OCI-LY1 (cell line): ENCODE measurements around the gene C10orf67.

Source experiments
- H2AFZ ChIP-seq: fragments of 200-600 bp; sonication (generic), shearing (Covaris generic); 2 replicates; pipeline ENCODE4 v1.6.0; 2014; ENCODE audit warnings: antibody characterized with exemption, mild to moderate bottlenecking, low read length
- H3F3A ChIP-seq: fragments of 200-600 bp; sonication (generic), shearing (Covaris generic); 2 replicates; pipeline ENCODE4 v1.6.0; 2014; ENCODE audit warnings: mild to moderate bottlenecking, antibody characterized with exemption, low read length, moderate library complexity; ENCODE audit not compliant: insufficient read depth
- H3K27ac ChIP-seq: fragments of 200-600 bp; sonication (generic); 2 replicates; pipeline ENCODE4 v1.5.1; 2014; ENCODE audit warnings: low read length, mixed run types, mild to moderate bottlenecking, low read depth; ENCODE audit not compliant: poor library complexity, severe bottlenecking
- H3K27me3 ChIP-seq: fragments of 200-600 bp; sonication (generic); 2 replicates; pipeline ENCODE4 v1.6.0; 2014; ENCODE audit warnings: antibody characterized with exemption, mild to moderate bottlenecking, low read length, moderate library complexity; ENCODE audit not compliant: insufficient read depth
- H3K36me3 ChIP-seq: fragments of 200-600 bp; sonication (generic); 2 replicates; pipeline ENCODE4 v1.6.1; 2014; ENCODE audit warnings: mild to moderate bottlenecking, antibody characterized with exemption, low read length, moderate library complexity, mixed read lengths; ENCODE audit not compliant: insufficient read depth
- H3K4me1 ChIP-seq: fragments of 200-600 bp; sonication (generic); 2 replicates; pipeline ENCODE4 v1.5.1; 2014; ENCODE audit warnings: mild to moderate bottlenecking, low read length, moderate library complexity; ENCODE audit not compliant: insufficient read depth, severe bottlenecking
- H3K4me2 ChIP-seq: fragments of 200-600 bp; sonication (generic), shearing (Covaris generic); 2 replicates; pipeline ENCODE4 v1.6.1; 2014; ENCODE audit warnings: low read length
- H3K4me3 ChIP-seq: fragments of 200-600 bp; sonication (generic); 2 replicates; pipeline ENCODE4 v1.5.1; 2014; ENCODE audit warnings: low read length, low read depth, mild to moderate bottlenecking, mixed read lengths; ENCODE audit not compliant: poor library complexity, severe bottlenecking
- H3K79me2 ChIP-seq: fragments of 200-600 bp; shearing (Covaris generic); 2 replicates; pipeline ENCODE4 v1.6.1; 2016; ENCODE audit warnings: mixed run types, low read length, mixed read lengths; ENCODE audit not compliant: insufficient read depth
- H3K9ac ChIP-seq: fragments of 200-600 bp; sonication (generic), shearing (Covaris generic); 2 replicates; pipeline ENCODE4 v1.6.1; 2014; ENCODE audit warnings: mild to moderate bottlenecking, low read length, mixed read lengths
- H3K9me2 ChIP-seq: fragments of 200-600 bp; sonication (generic), shearing (Covaris generic); 2 replicates; pipeline ENCODE4 v1.6.1; 2014; ENCODE audit warnings: low read depth, mild to moderate bottlenecking, low read length, mixed read lengths
- H3K9me3 ChIP-seq: fragments of 200-600 bp; shearing (Covaris generic); 2 replicates; pipeline ENCODE4 v1.6.1; 2014; ENCODE audit warnings: low read length, mixed read lengths
- H4K20me1 ChIP-seq: fragments of 200-600 bp; sonication (generic), shearing (Covaris generic); 2 replicates; pipeline ENCODE4 v1.6.0; 2016; ENCODE audit warnings: mild to moderate bottlenecking, low read length; ENCODE audit not compliant: insufficient read depth
- CTCF ChIP-seq: fragments of 200-600 bp; sonication (generic), shearing (Covaris generic); IDR thresholded peaks from 2 replicates; pipeline ENCODE4 v1.5.1; 2017; ENCODE audit warnings: mild to moderate bottlenecking, antibody characterized with exemption, low read length, moderate library complexity, mixed read lengths
- EZH2 ChIP-seq: fragments of 200-600 bp; sonication (generic), shearing (Covaris generic); IDR thresholded peaks from 2 replicates; pipeline ENCODE4 v1.8.0; 2017; ENCODE audit warnings: borderline replicate concordance, mixed run types, mild to moderate bottlenecking, antibody characterized with exemption, low read length, moderate library complexity, mixed read lengths

C10orf67 gene

GRCh38 chr10:23157239-23157681 lies 187.3 kb downstream of the C10orf67 start:
- no peaks in the 10 kb centered on the region for H3F3A ChIP-seq
- no peaks in the 10 kb centered on the region for H3K27me3 ChIP-seq
- no peaks in the 10 kb centered on the region for H4K20me1 ChIP-seq
- TF ChIP-seq EZH2 (no peak), CTCF (no peak)
- no peak overlapping the region for H3K27ac ChIP-seq
- no peaks in the 10 kb centered on the region for H3K36me3 ChIP-seq
- no peaks in the 10 kb centered on the region for H3K79me2 ChIP-seq
- H3K4me2 ChIP-seq: no peak overlapping the region
- no peaks in the 10 kb centered on the region for H3K9me2 ChIP-seq
- no peaks in the 10 kb centered on the region for H3K4me1 ChIP-seq
- H3K9me3 ChIP-seq: no peaks in the 10 kb centered on the region
- no peak overlapping the region for H3K4me3 ChIP-seq
- no peak overlapping the region for H3K9ac ChIP-seq
- H2AFZ ChIP-seq: no peak overlapping the region

GRCh38 chr10:23156447-23157150 lies 188.0 kb downstream of the C10orf67 start:
- Histone ChIP-seq H3K79me2 (no peaks in the 10 kb centered on the region), H3K27me3 (no peaks in the 10 kb centered on the region), H3F3A (no peaks in the 10 kb centered on the region), H3K4me1 (no peaks in the 10 kb centered on the region), H2AFZ (no peak overlapping the region), H4K20me1 (no peaks in the 10 kb centered on the region), H3K36me3 (no peaks in the 10 kb centered on the region), H3K27ac (no peak overlapping the region), H3K4me2 (no peak overlapping the region), H3K4me3 (no peak overlapping the region), H3K9me3 (no peaks in the 10 kb centered on the region), H3K9ac (no peak overlapping the region), H3K9me2 (no peaks in the 10 kb centered on the region)
- no peak for TF ChIP-seq CTCF

- Histone ChIP-seq H3K9ac (no peak overlapping the region), H3K27ac (no peak overlapping the region), H3K27me3 (no peaks in the 10 kb centered on the region), H3K4me2 (no peak overlapping the region), H3K9me2 (no peaks in the 10 kb centered on the region), H3F3A (no peaks in the 10 kb centered on the region), H3K79me2 (no peaks in the 10 kb centered on the region), H2AFZ (no peak overlapping the region), H3K4me1 (no peaks in the 10 kb centered on the region), H4K20me1 (no peaks in the 10 kb centered on the region), H3K4me3 (no peak overlapping the region), H3K36me3 (no peaks in the 10 kb centered on the region), H3K9me3 (no peaks in the 10 kb centered on the region)
- TF ChIP-seq EZH2 (no peak), CTCF (no peak)
Observed at GRCh38 chr10:23155169-23155568, 189.4 kb downstream of the C10orf67 start.
